ENCODE results near the gene HDAC4.

HDAC4 gene

GRCh38 chr2:239348563-239349452 is 52.0 kb downstream of the HDAC4 start:
- DNase-seq, result no peak

GRCh38 chr2:239346676-239347075 is 54.1 kb downstream of the HDAC4 start:
- DNase-seq, result no peak

- DNase-seq, result no peak
Measured at GRCh38 chr2:239345251-239345650, 55.6 kb downstream of the HDAC4 start.

DNA sequence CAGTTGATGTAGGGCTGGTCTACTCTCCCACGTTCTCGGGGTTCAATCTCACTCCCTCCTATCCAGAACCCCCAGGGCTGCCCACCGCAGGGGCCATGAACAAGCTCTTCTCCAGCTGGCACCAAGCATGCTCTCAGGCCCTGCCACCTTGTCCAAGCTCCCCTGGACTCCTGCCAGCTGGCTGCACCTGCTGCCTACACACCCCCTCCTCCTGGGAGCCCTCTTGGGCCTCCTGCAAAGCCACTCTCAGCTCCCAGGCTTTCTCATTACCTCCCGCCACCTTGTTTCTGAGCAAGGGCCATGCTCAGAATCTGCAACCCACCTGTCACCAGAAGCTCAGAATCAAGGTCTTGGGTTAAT is 56.0 kb downstream of the HDAC4 start:
- no peak for DNase-seq

GRCh38 chr2:239343946-239344856 is 56.6 kb downstream of the HDAC4 start:
- no peak for DNase-seq

GRCh38 chr2:239343460-239343859 is 57.4 kb downstream of the HDAC4 start:
- no peak for DNase-seq

DNA sequence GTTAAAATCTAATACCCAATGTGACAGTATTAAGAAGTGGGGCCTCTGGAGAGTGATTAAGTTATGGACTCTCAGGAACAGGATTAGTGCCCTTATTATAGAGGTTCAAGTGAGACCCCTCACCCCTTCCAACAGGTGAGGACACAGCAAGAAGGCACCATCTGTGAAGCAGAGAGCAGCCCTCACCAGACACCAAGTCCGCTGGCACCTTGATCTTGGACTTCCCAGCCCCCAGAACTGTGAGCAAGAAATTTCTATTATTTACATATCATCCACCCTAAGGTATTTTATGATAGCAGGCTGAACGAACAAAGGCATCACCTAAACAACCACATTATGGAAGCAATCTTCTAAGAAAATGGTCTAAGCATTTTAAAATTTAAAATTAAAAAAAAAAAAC is 59.0 kb downstream of the HDAC4 start:
- no peak for DNase-seq

GRCh38 chr2:239341146-239341732 is 59.6 kb downstream of the HDAC4 start:
- DNase-seq, result no peak

- DNase-seq, result no peak
Measured at GRCh38 chr2:239339726-239340601, 60.9 kb downstream of the HDAC4 start.

GRCh38 chr2:239339241-239339640 is 61.6 kb downstream of the HDAC4 start:
- DNase-seq, result no peak

DNA sequence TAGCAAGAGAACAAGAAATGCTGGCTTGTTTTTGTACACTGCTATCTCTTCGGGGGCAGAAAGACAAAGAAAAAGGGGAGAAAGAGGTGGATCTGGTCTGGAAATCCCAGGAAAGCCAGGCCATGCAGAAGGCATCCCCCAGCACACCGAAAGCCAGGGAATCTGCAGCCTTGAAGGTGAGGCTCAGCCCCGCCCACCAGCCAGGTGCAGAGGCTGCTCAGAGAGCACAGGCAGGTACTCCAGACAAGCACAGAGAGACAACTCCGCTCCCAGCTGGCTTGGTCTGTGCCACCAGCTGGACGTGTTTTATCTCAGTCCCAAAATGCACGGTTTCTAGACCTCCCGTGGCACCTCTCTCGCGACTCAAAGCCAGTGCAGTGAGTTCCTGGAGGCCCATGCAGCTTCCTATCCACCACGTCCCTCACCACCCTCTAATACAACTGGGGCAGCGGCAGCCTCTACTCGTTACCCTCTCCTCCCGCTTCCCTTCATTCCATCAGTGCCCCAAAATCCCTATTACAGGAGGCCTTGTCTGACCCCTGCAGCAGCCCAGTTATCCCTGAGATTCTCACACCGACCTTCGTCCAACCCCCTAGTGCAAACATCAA is 62.8 kb downstream of the HDAC4 start:
- no peak for DNase-seq

- DNase-seq, result no peak
Measured at GRCh38 chr2:239337122-239337876, 63.5 kb downstream of the HDAC4 start.

DNA sequence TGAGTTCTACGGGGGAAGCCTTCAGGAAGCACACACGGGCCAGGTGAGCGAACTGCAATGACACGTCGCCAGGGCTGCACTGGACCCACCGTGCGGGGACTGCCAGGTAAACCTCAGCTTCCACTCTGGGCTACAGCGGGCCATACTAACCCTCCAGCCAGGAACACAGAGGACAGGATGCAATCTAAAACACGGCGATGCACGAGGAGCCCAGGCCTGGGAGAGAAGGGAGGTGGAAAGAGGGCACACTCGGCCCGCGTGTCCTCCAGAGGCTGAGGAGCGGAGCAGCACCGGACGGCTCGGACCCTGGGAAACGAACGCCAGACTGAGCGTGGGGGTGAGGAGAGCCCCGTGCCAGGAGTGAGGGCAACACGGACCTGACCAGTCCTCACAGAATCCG is 69.3 kb downstream of the HDAC4 start:
- DNase-seq, result no peak

DNA sequence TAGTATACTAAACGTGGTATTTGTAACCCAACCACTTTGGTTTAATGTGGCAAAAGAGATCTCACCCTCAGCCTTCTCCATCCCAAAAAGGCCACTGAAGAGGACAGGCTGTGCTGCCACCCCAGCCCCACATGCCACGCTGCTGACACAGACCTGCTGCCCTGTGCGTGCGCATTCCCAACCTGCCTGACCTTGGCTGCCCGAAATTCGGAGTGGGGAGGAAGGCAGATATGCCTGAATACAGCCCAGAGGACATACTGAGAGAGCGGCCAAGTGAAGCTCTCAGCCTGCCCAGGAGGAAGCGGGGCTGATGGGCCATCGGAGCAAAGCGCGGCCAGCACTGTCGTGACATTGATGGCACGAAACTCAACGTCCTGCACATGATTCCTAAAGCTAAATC is 70.0 kb downstream of the HDAC4 start:
- DNase-seq, result no peak

DNA sequence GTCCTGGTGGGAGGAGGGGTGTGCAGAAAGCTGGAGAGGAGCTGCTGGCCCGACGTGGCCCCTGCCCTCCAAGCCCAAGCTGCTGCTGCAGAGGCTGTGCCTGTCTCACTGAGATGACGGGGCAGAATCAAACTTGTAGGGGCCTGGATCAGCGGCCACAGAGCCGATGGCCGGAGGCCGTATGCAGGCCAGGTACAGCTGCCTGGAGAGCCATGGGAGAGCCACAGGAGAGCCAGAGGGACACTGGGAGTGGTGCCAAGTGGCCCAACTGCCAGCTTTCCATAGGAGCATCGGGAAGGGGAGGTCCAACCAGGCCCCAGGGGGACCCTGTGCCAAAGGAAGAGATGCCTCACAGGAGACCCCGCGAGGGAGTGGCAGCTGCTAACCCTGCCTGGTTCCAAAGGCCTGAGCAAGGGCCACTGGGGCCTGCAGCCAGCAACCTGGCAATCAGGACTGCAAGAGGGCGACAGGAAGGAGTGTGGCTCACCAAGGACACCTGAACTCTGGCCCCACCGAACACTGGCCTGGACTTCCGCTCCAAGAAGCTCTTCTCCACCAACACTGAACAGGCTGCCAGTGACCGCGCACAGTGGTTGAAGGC is 70.7 kb downstream of the HDAC4 start:
- DNase-seq, result no peak

DNA sequence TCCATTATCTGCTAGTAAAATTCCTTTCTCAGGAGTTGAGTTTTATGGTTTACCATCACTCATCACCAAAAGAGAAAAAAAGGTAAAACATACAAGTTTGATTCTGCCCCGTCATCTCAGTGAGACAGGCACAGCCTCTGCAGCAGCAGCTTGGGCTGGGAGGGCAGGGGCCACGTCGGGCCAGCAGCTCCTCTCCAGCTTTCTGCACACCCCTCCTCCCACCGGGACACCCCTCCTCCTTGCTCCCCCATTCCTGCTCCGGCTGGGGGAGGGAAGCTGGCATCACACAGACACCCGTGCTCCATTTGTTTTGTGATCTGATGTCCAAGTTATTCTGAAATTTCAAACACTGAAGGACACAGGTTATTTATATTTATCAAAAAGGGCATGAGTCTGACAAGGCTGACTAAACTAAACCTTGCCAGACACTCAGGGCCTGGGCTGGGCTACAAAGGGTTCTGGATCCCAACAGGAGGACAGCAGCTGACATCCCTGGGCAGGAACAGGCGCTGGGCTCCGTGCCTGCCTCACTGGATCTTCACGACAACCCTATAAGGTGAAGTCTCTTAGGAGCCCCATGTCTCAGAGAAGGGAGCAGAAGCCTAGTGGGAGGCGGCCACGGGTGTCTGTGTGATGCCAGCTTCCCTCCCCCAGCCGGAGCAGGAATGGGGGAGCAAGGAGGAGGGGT is 71.4 kb downstream of the HDAC4 start:
- DNase-seq, result no peak

- DNase-seq, result peak; percentile 13
Measured at GRCh38 chr2:239328351-239329191, 72.2 kb downstream of the HDAC4 start.

- peak; percentile 12 for DNase-seq
Measured at GRCh38 chr2:239327536-239328350, 73.1 kb downstream of the HDAC4 start.
